Astrocyte of the spinal cord (primary cell): ENCODE measurements around the gene ERG.

Experiments
- DNase-seq: peaks from one replicate; pipeline ENCODE4 v3.0.0; 2011; ENCODE audit warnings: low read depth, low spot score
- H3K4me3 ChIP-seq: 2 replicates; pipeline ENCODE4 v1.5.1; 2011; ENCODE audit warnings: low read depth, mild to moderate bottlenecking, low read length, moderate library complexity
- in situ Hi-C: cut with HindIII; loops from 2 replicates; pipeline ENCODE4 v1.10.0; 2017; ENCODE audit warnings: low sequenced_read_pairs
- TF ChIP-seq, protein P1 (sequence below): IDR thresholded peaks from 2 replicates; pipeline ENCODE4 v1.5.1; 2012; ENCODE audit warnings: low read depth, mild to moderate bottlenecking, low read length, inconsistent platforms

ERG gene

DNA sequence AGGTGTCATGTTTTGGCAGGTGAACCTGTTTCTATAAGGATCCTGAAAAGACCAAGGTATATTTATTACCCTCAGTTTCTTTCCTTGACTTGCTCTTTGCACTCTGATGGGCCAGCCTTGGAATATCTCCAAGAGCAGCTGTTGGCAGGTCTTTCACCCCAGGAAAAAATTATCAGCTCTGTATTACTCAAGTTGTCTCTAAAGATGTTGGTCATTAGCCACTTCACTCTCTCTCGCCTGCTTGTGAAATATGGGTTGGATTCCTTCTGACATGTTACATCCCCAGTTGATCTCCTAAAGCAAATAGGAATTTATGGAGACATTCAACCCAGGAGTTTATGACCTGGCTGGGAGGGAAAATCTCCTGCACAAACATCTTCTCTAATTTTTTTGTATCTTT lies 155.5 kb downstream of the ERG start:
- DNase-seq: no peak
- H3K4me3 ChIP-seq: no peak overlapping the region
- TF ChIP-seq, protein P1, sequence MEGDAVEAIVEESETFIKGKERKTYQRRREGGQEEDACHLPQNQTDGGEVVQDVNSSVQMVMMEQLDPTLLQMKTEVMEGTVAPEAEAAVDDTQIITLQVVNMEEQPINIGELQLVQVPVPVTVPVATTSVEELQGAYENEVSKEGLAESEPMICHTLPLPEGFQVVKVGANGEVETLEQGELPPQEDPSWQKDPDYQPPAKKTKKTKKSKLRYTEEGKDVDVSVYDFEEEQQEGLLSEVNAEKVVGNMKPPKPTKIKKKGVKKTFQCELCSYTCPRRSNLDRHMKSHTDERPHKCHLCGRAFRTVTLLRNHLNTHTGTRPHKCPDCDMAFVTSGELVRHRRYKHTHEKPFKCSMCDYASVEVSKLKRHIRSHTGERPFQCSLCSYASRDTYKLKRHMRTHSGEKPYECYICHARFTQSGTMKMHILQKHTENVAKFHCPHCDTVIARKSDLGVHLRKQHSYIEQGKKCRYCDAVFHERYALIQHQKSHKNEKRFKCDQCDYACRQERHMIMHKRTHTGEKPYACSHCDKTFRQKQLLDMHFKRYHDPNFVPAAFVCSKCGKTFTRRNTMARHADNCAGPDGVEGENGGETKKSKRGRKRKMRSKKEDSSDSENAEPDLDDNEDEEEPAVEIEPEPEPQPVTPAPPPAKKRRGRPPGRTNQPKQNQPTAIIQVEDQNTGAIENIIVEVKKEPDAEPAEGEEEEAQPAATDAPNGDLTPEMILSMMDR: no peak
- in situ Hi-C loops: no loop called here

DNA sequence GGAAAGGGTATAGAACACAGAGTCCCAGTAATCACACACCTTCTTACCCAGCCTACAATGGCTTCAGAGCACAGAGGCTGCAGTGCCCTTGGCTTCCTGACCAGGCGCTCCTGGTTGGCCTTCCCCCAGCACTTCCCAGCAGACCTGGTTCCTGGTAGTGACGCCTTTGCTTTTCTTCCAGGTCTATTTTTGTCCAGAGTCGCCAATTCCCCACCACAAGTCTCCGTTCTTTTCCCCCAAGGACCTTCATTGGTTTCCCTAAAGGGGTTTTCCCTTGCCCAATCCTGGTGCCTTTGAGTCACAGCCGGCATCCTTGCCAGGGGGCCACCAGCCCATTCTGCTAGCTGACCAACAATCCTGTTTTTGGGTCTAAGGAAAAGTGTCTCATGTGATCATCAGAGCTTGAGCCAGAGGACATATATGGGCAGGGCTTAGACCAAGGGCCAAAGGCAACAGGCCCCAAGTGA lies 156.7 kb downstream of the ERG start:
- H3K4me3 ChIP-seq: no peak overlapping the region
- TF ChIP-seq, protein P1: no peak
- in situ Hi-C loops: no loop called here
- no peak for DNase-seq

GRCh38 chr21:38340131-38340530 lies 158.1 kb downstream of the ERG start:
- DNase-seq: no peak
- in situ Hi-C loops: no loop called here
- no peak overlapping the region for H3K4me3 ChIP-seq
- TF ChIP-seq, protein P1: no peak

DNA sequence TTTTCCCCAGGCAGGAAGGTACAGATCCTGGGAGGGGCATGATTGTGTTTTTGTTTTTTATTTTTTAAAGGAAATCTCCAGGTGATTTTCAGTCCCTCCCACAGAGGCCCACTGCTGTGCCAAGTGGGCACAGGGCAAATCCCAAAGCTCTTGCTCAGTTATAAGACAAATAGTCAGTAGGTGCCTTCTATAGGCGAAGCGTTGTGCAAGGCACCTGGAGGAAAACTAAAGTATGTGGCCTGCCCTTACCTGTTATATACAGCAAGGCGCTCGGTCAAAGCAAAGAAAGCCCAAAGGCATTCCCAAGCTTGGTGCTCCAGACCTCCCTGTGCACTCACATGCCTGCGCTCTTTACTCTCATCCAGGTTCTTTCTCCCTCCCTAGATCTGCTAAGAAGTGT lies 160.5 kb downstream of the ERG start:
- in situ Hi-C loops: no loop called here
- TF ChIP-seq, protein P1: no peak
- no peak for DNase-seq

GRCh38 chr21:38334866-38335265 lies 163.4 kb downstream of the ERG start:
- no peak for DNase-seq
- in situ Hi-C loops: no loop called here
- TF ChIP-seq, protein P1: no peak
- no peak overlapping the region for H3K4me3 ChIP-seq

More for the DNA sequence above, 160.5 kb downstream of the ERG start:
- H3K4me3 ChIP-seq: no peak overlapping the region

DNA sequence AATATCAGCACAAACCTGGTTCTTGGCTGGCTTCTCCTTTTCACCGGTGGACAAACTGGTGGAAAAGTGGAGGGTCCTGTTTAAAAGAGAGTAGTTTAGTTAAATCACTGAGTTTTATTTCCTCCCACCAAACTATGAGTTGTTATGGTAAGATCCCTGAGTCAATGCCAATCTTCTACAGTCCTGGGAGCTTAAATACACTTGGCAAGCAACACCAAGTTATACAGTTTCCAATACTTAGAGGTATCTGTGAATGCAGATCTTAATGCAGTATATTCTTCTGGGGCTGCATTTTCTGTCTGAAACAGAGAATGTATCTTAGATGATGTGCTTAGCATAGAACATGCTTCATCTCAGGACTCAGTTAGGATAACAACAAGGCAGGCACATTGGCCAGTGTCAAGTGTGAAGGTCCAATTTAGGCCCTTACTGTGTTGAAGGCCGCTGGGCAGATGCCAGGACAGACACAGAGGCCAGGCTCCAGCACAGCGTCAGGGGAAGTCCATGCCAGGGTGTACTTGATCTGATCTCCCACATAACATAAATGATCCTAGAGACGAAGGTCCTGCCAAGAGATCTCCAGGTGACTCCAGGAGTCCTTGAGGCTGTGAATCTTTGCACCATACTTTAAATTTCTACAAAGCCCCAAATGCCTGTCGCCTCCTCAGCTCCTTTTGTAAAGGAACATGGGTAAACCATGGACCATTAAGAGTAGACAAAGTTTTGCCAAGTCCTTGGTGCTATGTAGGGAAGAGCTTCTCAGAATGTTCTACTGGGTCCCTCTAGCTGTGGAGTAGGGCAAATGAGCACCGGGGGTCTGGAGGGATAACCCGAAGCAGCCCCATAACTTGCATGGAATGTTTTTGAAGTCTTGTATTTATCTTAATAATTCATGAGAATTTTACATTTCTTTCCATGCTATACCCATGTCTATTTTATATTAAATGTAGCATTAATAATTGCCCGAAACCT lies 164.7 kb downstream of the ERG start:
- TF ChIP-seq, protein P1: peak; percentile 52
- no peak for DNase-seq
- in situ Hi-C loops: no loop called here
- H3K4me3 ChIP-seq: no peak overlapping the region
